ENCODE results near the gene CDO1. TPM values are rescaled to one million over a fixed set of nuclear protein-coding genes. Genes with fewer than 3 reads are reported as not detected.

The CDO1 gene
- polyA plus RNA-seq, 2 of the 4 experiments (the other 2 are of a cell fraction): not detected

- TF ChIP-seq RNF2 (IDR thresholded peaks at IDR 0.05; ENCODE audit: borderline replicate concordance, low read depth): no peak
- no peak for TF ChIP-seq JUN (IDR thresholded peaks at IDR 0.05)
- TF ChIP-seq RARB (CRISPR knock-in tag; IDR thresholded peaks at IDR 0.05): no peak
- no peak for TF ChIP-seq ELK1 (IDR thresholded peaks at IDR 0.05; ENCODE audit: low read depth, low read length)
- TF ChIP-seq HDAC2 (IDR thresholded peaks at IDR 0.05): no peak
- TF ChIP-seq REST (IDR thresholded peaks at IDR 0.05): no peak
- TF ChIP-seq EHMT2 (IDR thresholded peaks at IDR 0.05; ENCODE audit: low read depth): no peak
- TF ChIP-seq GATA3 (IDR thresholded peaks at IDR 0.05; ENCODE audit: borderline replicate concordance): no peak
- TF ChIP-seq CBX8 (IDR thresholded peaks at IDR 0.05): no peak
- TF ChIP-seq SREBF2 (IDR thresholded peaks at IDR 0.05): no peak
- TF ChIP-seq FOSL2 (IDR thresholded peaks at IDR 0.05): no peak
- TF ChIP-seq FOSL2 (CRISPR knock-in tag; IDR thresholded peaks at IDR 0.05): no peak
- TF ChIP-seq HEYL (CRISPR knock-in tag; IDR thresholded peaks at IDR 0.05): no peak
- TF ChIP-seq ZFP36 (IDR thresholded peaks at IDR 0.05; ENCODE audit: borderline replicate concordance, partially characterized antibody): no peak
- TF ChIP-seq, protein P1, sequence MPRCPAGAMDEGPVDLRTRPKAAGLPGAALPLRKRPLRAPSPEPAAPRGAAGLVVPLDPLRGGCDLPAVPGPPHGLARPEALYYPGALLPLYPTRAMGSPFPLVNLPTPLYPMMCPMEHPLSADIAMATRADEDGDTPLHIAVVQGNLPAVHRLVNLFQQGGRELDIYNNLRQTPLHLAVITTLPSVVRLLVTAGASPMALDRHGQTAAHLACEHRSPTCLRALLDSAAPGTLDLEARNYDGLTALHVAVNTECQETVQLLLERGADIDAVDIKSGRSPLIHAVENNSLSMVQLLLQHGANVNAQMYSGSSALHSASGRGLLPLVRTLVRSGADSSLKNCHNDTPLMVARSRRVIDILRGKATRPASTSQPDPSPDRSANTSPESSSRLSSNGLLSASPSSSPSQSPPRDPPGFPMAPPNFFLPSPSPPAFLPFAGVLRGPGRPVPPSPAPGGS (IDR thresholded peaks at IDR 0.05): no peak
- TF ChIP-seq RFX5 (IDR thresholded peaks at IDR 0.05): no peak
- no peak for TF ChIP-seq RAD21 (conservative IDR thresholded peaks at IDR 0.05 in 1 of 2, IDR thresholded peaks at IDR 0.05 in 1 of 2)
- TF ChIP-seq, protein P2, sequence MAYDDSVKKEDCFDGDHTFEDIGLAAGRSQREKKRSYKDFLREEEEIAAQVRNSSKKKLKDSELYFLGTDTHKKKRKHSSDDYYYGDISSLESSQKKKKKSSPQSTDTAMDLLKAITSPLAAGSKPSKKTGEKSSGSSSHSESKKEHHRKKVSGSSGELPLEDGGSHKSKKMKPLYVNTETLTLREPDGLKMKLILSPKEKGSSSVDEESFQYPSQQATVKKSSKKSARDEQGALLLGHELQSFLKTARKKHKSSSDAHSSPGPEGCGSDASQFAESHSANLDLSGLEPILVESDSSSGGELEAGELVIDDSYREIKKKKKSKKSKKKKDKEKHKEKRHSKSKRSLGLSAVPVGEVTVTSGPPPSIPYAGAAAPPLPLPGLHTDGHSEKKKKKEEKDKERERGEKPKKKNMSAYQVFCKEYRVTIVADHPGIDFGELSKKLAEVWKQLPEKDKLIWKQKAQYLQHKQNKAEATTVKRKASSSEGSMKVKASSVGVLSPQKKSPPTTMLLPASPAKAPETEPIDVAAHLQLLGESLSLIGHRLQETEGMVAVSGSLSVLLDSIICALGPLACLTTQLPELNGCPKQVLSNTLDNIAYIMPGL (CRISPR knock-in tag; IDR thresholded peaks at IDR 0.05; ENCODE audit: borderline replicate concordance): no peak
- TF ChIP-seq KDM5A (IDR thresholded peaks at IDR 0.05): no peak
- TF ChIP-seq ZC3H11A (IDR thresholded peaks at IDR 0.05): no peak
- TF ChIP-seq BHLHE40 (IDR thresholded peaks at IDR 0.05; ENCODE audit: low read depth, low read length): no peak
- ChIA-PET CTCF (interaction anchor here (0.9 to 1.9 kb wide), 4 partner anchors 21 to 226 kb away, joined by 3 to 5 read pairs (median 4); no protein-coding TSS in a partner anchor), POLR2A (no interaction called here)
- peaks cover 38% of the 10 kb centered on the region; the same call in 2 of the 3 replicates for H3K4me1 ChIP-seq
- peak overlapping the region; percentile 90 for H3K4me3 ChIP-seq
- ATAC-seq: no peak
- H3K4me2 ChIP-seq: peak overlapping the region; percentile 86
- no peak for FAIRE-seq
- 38% methylated on average over 3 of the region's 3 CpGs for WGBS (ENCODE audit: missing lambda C conversion rate)
- no peak for DNase-seq (ENCODE audit: low read depth in 1 of 2, low spot score in 1 of 2)
- H3K9me3 ChIP-seq: no peaks in the 10 kb centered on the region
- peak overlapping the region in 1 of 2 experiments; percentile 95; a peak in 3 of 6 replicates for H3K27ac ChIP-seq
These were observed 26.5 kb upstream of the CDO1 start for GRCh38 chr5:115842952-115843351.

Data from A549 (cell line).